ENCODE data around the gene CD80.

GRCh38 chr3:119497820-119498185 is 61.6 kb downstream of the CD80 start:
- TF ChIP-seq CTCF (IDR thresholded peaks at IDR 0.05) (no peak), POLR2A (IDR thresholded peaks at IDR 0.05) (no peak)
